ENCODE data around the gene DRAM1. TPM values are rescaled to one million over a fixed set of nuclear protein-coding genes. Genes with fewer than 3 reads are reported as not detected.
"Not testable (repeated sequence)": the region's sequence is repeated elsewhere in the genome, so short reads cannot be mapped to it uniquely, and the experiment has no call there.

Gene DRAM1
- total and polyA plus RNA-seq, 3 donors from 2014 or later = 4.4 to 13.1 (median 4.5) TPM

- Histone ChIP-seq H3K27ac (no peak overlapping the region), H3K9me3 (no peaks in the 10 kb centered on the region), H3K36me3 (ENCODE audit: low read depth, missing control alignments) (no peaks in the 10 kb centered on the region), H3K27me3 (no peaks in the 10 kb centered on the region), H3K4me3 (no peak overlapping the region), H3K4me1 (no peaks in the 10 kb centered on the region)
- TF ChIP-seq CTCF (IDR thresholded peaks at IDR 0.05) (no peak), POLR2A (IDR thresholded peaks at IDR 0.05) (no peak)
- no peak for DNase-seq
- intact Hi-C loops (cut with DNase I; ENCODE audit: low total_unique reads) = no loop called here
Measured at GRCh38 chr12:101863981-101864380, 13.4 kb upstream of the DRAM1 start.

GRCh38 chr12:101866615-101867373 is 10.6 kb upstream of the DRAM1 start:
- intact Hi-C loops (cut with DNase I; ENCODE audit: low total_unique reads) = no loop called here

DNA sequence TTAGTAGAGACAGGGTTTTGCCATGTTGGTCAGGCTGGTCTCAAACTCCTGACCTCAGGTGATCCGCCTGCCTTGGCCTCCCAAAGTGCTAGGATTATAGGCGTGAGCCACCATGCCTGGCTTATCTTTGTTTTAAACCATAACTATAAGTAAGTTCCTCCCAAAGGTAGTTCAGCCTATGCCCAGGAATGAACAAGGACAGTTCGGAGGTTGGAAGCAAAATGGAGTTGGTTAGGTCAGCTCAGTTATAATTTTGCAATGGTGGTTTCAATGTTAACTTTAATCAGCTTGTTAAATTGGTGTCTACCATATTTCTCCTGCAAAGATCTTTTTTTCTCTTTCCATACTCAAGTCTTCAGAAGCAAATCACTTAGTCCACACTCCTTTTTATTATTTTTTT is 9.8 kb upstream of the DRAM1 start:
- H3K9me3 ChIP-seq; H3K27ac ChIP-seq; H3K27me3 ChIP-seq; DNase-seq; intact Hi-C loops (cut with DNase I; ENCODE audit: low total_unique reads); H3K36me3 ChIP-seq (ENCODE audit: low read depth, missing control alignments); H3K4me3 ChIP-seq; H3K4me1 ChIP-seq: not testable (repeated sequence)
- WGBS, 2 donors = 98% methylated on average over 3 of the region's 3 CpGs

More at GRCh38 chr12:101866615-101867373, 10.6 kb upstream of the DRAM1 start:
- Histone ChIP-seq H3K27me3 (no peaks in the 10 kb centered on the region), H3K4me1 (no peaks in the 10 kb centered on the region), H3K9me3 (no peaks in the 10 kb centered on the region), H3K27ac (no peak overlapping the region), H3K36me3 (ENCODE audit: low read depth, missing control alignments) (no peaks in the 10 kb centered on the region), H3K4me3 (no peak overlapping the region)
- no peak for DNase-seq
- TF ChIP-seq POLR2A (IDR thresholded peaks at IDR 0.05) (no peak), CTCF (IDR thresholded peaks at IDR 0.05) (no peak)
- 75 to 79% methylated on average over 12 to 13 of the region's 13 CpGs for WGBS, 2 donors

GRCh38 chr12:101870925-101871324 is 6.5 kb upstream of the DRAM1 start:
- Histone ChIP-seq H3K27ac (no peak overlapping the region), H3K4me3 (no peak overlapping the region), H3K9me3 (no peaks in the 10 kb centered on the region), H3K4me1 (no peaks in the 10 kb centered on the region), H3K27me3 (no peaks in the 10 kb centered on the region), H3K36me3 (ENCODE audit: low read depth, missing control alignments) (no peaks in the 10 kb centered on the region)
- TF ChIP-seq CTCF (IDR thresholded peaks at IDR 0.05) (no peak), POLR2A (IDR thresholded peaks at IDR 0.05) (no peak)
- intact Hi-C loops (cut with DNase I; ENCODE audit: low total_unique reads) = no loop called here
- no peak for DNase-seq
- 85 to 100% methylated on average over 1 of the region's 1 CpG for WGBS, 2 donors

- Histone ChIP-seq H3K4me3 (no peak overlapping the region), H3K27ac (peak overlapping the region in 1 of 2 donors; percentile 63), H3K36me3 (ENCODE audit: low read depth, missing control alignments) (no peaks in the 10 kb centered on the region), H3K4me1 (no peaks in the 10 kb centered on the region), H3K27me3 (no peaks in the 10 kb centered on the region), H3K9me3 (no peaks in the 10 kb centered on the region)
- 77 to 89% methylated on average over 9 of the region's 9 CpGs for WGBS, 2 donors
- DNase-seq = no peak
- no peak for TF ChIP-seq POLR2A (IDR thresholded peaks at IDR 0.05)
- no peak for TF ChIP-seq CTCF (IDR thresholded peaks at IDR 0.05)
- intact Hi-C loops (cut with DNase I; ENCODE audit: low total_unique reads) = no loop called here
Measured at GRCh38 chr12:101875162-101875561, 2.2 kb upstream of the DRAM1 start.
